UCSD-AML1 (cell line): ENCODE data around the gene TMEM184B.
A peak's percentile ranks its signal among the peaks of the same experiment; 100 is the strongest.

ENCODE experiments used
- DNase-seq: peaks from one replicate; lab custom pipeline; 2025; ENCODE audit not compliant: unreplicated experiment; lab: John Stamatoyannopoulos, UW

The TMEM184B gene

DNA sequence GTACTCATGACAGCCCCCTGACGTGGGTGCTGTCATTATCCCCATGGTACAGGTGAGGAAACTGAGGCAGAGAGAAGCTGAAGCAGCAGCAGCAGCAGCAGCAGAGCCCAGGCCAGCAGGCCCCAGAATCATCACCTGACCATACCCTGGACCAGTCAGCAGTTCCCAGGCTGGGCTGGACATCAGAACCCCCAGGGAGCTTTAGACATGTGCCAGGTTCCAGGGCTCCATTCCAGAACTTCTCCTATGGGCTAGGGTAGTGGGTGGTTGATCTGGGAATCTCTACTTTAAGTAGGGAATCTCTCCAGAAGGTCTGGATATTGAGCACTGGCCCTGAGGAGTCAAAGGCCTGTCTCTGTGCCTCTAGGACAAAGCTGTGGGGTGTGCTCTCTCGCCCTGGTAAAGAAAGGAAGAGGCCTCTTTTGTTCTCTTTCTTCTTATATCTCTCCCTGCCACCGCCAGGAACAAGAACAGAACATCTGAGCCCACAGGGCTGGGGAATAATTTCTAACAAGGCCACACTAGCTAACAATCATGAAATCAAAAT lies 44.4 kb downstream of the TMEM184B start:
- DNase-seq: no peak

- no peak for DNase-seq
Observed at GRCh38 chr22:38226853-38227649, 45.8 kb downstream of the TMEM184B start.

GRCh38 chr22:38223289-38223960 lies 49.4 kb downstream of the TMEM184B start:
- DNase-seq: no peak

DNA sequence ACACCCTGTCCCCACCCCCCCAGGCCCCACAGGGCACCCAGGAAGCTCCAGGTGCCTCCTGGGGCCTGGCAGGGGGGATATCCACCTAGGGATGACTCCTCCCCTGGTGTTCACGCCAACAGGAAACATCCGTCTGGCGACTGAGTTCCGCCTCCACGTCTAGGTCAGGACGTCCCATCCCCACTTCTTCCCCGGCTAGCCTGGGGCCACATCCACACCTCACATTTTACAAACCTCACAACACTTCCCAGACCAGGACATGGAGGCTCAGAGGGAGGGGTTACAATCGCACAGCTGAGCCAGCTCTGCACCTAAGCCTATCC lies 50.1 kb downstream of the TMEM184B start:
- DNase-seq: no peak

DNA sequence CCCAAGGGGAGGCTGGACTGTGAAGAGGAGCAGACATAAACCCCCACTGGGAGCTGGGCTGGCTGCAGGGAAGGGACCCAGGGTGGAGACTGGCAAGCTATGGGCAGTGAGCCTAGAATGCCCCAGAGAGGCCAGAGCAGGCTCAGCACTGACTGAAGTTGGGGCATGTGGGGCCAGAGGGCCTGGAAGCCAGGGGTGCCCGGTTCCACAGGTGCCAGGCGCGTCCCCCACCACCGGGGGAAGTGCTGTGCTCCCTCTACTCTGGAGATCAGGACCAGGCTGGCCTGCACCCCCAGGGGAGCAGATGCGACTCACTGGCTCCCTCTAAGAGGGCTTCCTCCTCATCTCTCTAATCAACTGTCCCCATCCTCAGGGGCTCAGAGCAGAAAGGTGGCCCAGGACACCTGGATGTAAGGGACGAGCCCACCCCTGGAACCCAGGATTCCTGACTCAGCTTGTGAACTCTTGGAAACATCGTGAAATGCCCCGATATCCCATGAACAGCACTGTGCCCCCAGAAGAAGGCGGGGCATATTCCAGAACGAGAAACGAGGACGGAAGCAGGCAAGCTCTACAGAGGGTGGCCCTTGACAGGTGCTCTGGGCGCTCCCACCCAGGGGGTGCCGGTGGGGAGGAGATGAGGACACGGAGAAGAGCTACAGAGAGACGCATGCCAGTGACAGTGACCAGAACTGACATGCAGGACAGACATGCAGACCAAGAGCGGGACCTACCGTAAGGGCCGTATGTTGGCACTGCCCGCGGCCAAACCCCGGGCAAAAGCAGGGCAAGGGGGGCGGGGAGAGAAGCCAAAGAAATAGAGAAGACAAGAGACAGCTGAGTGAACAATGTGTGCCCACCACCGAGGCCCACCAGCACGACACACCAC lies 50.7 kb downstream of the TMEM184B start:
- no peak for DNase-seq

DNA sequence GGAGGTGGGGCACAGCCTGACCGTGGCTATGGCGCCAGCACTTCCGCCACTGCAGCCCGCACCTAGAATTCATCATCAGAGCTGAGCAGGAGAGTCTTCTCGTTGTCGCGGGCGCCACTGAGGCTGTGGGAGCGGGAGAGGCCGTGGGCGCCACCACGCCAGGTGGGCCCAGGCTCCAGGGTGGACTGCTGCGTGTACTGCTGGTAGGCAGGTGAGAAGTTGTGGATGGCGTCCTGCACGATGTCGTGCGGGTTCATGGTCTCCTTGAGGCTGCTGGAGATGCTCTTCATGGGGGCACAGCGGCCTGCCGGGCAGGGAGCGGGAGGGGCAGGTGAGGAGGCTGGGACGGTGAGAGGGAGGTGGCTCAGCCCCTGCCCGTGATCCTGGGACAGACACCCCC lies 51.4 kb downstream of the TMEM184B start:
- DNase-seq: no peak

DNA sequence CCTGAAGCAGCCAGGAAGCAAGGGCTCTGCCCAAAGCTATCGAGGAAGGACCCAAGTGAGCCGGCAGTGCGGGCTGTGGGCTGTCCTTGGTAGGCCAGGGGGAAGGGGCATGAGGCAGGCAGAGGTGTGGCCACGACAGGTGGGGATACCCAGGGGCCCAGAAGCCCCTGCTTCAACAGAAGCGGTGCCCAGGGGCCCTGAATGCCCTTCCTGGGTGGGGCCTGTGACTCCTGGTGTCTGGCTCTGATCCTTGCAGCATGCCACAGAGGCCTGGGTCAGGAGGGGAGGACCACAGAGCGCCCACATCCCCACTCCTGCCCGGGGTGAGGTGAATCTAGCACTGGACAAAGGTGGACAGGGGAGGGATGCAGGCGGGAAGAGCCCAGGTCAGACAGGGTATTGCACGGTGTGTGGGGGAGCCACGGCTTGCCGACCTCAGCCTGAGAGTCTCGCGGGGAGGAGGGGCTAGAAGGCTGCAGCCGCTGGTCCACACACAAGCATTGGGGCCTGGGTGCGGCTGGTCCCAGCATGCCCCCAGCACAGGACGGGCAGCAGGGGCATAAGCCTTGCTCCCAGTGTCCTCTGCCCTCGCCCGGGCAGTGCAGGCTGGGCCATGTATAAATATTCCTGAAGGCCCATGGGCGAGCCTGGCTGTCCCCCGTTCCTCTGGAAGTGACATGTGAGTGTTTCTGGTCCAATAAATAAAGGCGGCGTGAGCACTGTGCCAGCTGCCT lies 52.0 kb downstream of the TMEM184B start:
- DNase-seq: no peak

DNA sequence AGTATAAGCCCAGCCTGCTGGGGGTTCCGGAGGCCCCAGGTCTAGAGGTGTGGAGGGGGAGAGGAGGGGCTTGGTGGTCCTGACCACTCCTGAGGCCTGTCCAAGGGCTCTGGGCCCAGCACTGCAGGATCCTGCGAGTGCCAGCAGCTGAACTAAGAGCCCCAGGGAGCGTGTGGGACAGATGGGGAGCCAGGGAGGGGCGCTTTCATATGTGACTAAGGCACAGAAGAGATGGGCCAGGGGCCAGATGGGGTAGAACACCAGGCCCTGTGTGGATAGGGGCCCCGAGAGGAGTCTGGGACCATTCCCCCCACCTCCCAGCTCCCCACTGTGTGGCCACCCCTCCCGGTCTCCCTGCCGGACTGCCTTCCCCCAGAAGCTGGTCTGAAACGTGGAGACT lies 52.6 kb downstream of the TMEM184B start:
- no peak for DNase-seq

GRCh38 chr22:38219632-38220031 lies 53.2 kb downstream of the TMEM184B start:
- no peak for DNase-seq

- peak; percentile 44 for DNase-seq
Observed at GRCh38 chr22:38218661-38219622, 53.9 kb downstream of the TMEM184B start.

DNA sequence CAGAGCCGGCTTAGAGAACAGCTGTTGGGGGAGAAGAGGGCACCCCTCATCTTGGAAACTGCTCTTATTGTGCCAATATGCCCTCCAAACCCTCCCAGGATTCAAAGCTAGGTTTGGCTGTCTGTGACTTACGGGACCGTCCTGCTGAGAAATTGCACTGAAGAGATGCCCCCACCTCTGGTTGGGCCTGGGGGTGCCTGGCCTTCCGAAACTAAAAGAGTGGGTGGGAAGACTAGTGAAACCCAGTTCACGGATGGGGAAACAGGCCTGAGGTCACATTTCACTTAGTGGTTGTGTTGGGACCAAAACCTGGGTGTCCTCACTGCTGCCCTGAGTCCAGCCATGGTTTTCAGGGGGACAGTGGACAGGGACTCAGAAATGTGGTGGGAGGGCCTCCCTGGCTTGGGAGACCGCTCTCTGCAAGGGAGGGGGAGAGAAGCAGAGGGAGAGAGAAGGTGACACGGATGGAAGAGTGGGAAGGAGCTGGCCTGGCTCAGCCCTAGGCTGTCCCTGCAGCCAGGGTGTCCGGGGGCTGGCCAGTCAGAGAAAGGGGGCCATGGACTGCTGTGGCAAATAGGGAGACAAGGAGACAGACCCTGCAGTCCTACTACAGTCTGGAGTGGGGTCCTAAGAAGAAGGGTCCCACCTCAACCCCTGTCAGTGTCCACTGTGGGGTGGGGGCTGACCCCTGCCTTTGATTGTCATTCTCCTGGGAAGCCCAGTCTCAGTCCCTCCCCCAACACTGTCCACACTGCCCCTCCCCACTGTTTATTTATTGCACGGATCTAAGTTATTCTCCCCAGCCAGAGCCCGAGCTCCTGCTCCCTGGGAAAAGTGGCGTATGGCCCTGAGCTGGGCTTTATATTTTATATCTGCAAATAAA lies 57.4 kb downstream of the TMEM184B start:
- no peak for DNase-seq

GRCh38 chr22:38214302-38215056 lies 58.3 kb downstream of the TMEM184B start:
- no peak for DNase-seq

DNA sequence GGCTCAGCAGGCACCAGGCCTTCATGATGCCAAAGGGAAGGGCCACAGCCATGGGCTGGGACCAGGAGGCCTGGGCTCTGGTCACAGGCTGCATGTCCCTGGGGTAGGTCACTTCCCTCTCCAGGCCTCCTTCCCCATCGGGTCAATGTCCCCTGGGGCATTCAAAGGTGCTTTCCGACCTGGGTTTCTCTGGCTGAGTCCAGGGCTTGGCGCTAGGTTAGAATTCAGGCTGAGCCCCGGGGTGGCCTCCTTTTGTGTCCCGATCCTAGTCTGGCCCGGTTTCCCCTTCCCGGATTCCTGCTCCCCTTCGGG lies 58.9 kb downstream of the TMEM184B start:
- DNase-seq: no peak

GRCh38 chr22:38213319-38213989 lies 59.4 kb downstream of the TMEM184B start:
- no peak for DNase-seq

- DNase-seq: no peak
Observed at GRCh38 chr22:38212442-38212841, 60.4 kb downstream of the TMEM184B start.

- no peak for DNase-seq
Observed at GRCh38 chr22:38211556-38211955, 61.3 kb downstream of the TMEM184B start.

DNA sequence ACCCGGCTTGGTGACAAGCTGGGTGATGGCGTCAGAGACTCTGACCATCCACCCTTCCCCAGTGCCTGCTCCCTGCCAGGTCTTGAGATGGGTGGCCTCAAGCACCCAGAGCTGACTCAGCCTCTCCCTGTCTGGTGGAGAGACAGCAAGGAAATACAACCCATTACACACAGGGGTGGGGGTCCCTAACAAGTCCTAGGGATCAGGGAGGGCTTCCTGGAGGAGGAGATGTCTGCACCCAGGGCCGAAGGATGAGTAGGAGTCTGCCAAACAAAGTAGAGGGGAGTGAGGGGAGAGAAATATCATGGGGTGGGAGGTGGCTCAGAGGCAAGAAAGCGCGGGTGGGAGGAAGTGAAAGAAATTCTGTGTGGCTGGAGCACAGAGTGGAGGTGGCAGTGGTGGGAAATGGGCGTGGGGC lies 64.2 kb downstream of the TMEM184B start:
- DNase-seq: no peak
